Activated CD8-positive, alpha-beta memory T cell treated with anti-CD3 and anti-CD28 coated beads for 24 hours (primary cell): ENCODE data around the gene CDON.

Source experiments
- DNase-seq: peaks from one replicate; pipeline ENCODE4 v3.0.0-alpha.2; 2020

The CDON gene

GRCh38 chr11:125941619-125942611, 120.8 kb downstream of the CDON start:
- peak; percentile 68 for DNase-seq

- DNase-seq: peak; percentile 37
Observed at GRCh38 chr11:125941267-125941618, 121.4 kb downstream of the CDON start.

DNA sequence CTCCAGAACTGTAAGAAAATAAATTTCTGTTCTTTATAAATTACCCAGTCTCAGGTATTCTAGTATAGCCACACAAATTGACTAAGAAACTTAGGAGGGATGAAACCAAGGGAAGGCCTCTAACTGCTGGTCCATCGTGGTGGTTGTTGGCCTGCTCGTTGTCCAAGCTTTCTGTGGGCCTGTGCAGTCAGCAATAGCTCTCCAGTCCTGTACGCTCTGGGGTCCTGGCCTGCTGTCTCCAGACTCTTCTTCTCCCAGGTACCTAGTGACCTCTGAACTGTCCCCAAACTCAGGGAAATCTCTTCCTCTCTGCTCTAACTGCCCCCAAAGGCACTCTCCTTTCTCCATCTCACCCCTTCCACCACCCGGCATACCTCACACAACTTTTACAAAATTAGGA, 122.5 kb downstream of the CDON start:
- no peak for DNase-seq

GRCh38 chr11:125939081-125939521, 123.6 kb downstream of the CDON start:
- DNase-seq: peak; percentile 44

DNA sequence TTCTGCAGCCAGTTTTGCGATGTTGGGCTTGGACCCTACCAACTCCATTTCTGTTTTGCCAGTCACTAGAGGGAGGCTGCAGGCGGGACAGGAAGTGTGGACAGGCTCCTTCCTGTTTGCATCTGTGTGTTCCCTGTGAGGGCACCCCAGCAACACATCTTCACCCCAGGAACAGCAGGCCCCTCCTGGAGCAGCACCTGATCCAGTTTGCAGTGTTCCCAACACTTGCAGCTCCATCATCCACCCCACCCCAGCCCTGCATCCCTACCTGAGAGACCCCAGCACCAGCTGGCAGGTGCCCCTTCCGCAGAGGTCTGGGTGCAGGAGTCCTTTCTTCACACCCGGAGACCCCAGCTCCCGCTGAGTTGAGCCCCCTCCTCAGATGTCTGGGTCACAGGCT, 124.2 kb downstream of the CDON start:
- peak; percentile 56 for DNase-seq

DNA sequence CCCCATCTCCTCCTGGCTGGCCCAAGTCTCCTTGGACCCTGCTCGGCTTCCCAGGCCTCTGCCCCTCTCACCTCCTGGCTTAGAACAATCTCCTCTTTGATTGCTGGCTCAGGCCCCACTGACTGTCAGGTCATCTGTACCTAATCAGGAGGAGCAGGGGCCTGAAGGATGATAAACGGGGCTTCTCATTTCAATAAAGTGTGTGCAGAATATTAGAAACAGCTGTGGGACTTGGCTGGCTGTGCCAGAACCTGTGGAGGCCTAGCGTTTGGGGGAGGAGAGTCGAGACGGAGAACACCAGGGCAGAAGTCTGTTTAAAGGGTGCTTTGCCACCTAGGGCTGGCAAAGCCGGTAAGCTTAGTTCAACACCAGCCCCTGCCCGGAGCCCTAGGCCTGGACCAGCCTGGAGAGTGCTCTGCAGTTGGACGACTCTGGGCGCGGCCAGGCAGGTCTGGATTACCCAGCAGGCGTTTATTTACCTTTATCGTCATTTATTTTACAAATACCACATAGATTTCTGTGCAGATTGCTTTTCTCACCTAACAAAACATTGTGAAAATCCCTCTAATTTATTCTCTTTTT, 127.0 kb downstream of the CDON start:
- DNase-seq: no peak

DNA sequence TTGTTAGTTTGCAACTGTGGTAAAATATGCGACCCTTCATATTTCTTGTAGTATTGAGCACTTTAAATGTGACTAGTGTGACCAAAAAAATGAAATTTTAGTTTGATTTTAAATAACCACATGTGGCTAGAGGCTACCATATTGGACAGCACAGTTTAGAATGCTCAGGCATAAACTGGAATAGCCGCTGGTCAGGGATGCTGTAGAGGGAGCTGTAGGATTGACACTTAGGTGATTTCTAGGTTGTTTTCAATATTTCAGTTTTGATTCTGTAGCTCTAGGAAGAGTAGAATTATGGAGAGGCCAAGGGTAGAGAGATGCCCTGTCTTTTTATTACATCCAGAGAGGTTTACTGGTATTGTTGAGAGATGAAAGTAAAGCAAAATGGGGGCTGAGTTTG, 127.6 kb downstream of the CDON start:
- DNase-seq: no peak

DNA sequence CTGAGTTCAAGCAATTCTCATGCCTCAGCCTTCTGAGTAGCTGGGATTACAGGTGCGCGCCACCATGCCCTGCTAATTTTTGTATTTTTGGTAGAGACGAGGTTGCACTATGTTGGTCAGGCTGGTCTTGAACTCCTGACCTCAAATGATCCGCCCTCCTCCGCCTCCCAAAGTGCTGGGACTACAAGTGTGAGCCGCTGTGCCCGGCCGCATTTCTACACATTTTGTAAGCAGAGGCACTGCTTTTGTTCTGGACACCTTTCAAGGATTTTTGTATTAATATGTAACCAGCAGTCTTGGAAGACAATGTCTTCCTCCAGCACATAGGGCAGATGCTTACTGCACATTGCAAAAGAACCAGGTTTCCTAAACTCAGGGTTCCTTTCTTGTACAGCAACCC, 128.2 kb downstream of the CDON start:
- no peak for DNase-seq

DNA sequence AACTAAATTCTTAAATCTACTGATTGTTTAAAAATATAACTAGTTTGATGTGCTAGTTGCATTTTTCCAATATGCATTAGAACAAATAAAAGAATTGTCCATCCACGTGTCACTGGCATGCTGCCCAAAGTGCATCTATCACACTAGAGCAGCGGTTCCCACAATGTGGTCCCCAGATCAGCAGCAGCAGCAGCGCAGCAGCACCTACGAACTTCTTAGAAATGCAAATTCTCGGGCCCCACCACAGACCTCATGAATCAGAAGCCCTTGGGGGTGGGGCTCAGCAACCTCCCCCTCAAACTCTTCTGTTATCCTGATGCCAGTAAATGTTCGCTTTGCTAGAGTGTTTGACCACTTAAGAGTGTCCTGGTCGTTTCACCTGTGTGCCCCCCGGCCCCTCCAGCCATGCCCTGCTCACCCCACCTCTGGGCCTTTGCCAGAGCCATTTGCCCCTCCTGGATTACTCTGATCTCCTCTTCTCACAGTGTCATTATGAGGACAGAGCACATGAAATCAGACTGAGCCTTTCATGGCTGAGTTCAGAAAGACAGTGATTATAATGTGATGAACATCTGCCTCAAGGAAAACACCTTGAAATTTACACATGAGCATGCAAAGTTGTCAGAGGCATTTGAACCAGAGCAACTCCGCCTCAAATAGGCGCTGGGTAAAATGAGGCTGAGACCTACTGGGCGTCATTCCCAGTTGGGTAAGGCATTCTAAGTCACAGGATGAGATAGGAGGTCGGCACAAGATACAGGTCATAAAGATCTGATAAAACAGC, 129.4 kb downstream of the CDON start:
- peak; percentile 57 for DNase-seq

GRCh38 chr11:125932301-125932700, 130.4 kb downstream of the CDON start:
- DNase-seq: no peak

DNA sequence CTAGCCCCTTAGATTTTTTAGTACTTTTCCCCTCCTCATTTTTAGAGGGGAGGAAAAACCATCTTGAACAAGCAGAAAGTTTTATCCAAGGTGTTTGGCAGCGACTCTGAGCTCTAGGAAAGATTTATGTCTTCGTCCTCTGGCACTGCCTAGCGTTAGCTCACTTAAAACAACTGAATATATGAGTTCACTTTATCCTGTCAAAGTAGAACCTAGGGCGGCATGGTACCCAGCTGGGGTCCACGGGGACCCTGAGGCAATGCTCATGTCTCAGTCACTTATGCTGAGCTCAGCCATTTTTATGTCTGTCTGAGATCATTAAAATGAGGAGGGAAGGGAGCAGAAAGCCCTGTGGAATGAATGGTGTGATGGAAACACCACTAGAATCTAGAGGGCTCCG, 131.0 kb downstream of the CDON start:
- no peak for DNase-seq

DNA sequence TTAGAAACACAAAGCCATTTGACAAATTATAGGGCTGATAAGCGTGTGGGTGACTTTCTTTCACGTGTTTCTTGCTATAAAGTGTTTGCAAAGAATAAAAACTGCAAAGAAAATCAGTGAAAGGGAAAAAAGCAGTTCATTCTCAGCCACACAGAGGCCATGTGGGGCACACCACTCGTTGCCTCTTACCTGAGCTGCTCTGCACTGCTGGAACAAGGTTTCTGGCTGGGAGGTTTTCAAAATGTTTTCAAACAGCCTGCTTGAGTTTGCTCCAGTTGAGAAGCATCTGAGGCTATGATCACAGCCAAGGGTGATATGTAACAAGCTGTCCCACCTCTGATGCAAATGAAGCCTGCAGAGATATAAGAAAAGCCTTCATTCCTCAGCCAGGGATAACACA, 131.6 kb downstream of the CDON start:
- DNase-seq: no peak

DNA sequence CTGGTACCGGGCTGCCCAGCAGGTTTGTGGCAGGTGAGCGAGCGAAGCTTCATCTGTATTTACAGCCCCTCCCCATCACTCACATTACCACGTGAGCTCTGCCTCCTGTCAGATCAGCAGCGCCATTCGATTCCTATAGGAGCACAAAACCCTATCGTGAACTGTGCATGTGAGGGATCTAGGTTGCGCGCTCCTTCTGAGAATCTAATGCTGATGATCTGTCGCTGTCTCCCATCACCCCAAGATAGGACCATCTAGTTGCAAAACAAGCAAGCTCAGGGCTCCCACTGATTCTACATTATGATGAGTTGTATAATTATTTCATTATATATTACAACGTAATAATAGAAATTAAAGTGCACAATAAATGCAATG, 132.6 kb downstream of the CDON start:
- DNase-seq: no peak

- DNase-seq: no peak
Observed at GRCh38 chr11:125929445-125930075, 133.1 kb downstream of the CDON start.

GRCh38 chr11:125926682-125927081, 136.0 kb downstream of the CDON start:
- DNase-seq: no peak

DNA sequence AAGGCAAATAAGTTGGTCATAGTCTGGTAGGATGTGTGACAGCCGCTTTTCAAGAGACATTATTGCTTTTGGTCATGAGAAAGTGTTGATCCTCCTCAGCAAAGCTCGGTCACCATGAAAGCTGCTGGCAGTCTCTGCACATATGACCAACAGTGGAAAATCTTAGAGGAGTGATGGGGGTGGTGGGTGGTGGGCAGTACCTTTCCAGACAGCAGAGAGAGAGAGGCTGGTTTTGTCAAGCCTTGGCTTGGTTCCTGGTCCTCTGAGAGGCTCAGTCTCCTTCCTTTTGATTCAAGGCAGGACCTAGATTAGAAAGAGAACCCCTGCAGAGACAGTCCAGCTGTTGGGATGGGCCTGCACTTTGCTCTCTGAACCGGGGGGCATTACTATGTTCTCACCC, 136.9 kb downstream of the CDON start:
- DNase-seq: no peak

- DNase-seq: no peak
Observed at GRCh38 chr11:125925247-125925740, 137.4 kb downstream of the CDON start.

- DNase-seq: no peak
Observed at GRCh38 chr11:125924384-125925007, 138.2 kb downstream of the CDON start.

- no peak for DNase-seq
Observed at GRCh38 chr11:125923633-125924032, 139.0 kb downstream of the CDON start.

GRCh38 chr11:125923012-125923579, 139.6 kb downstream of the CDON start:
- DNase-seq: peak; percentile 72

DNA sequence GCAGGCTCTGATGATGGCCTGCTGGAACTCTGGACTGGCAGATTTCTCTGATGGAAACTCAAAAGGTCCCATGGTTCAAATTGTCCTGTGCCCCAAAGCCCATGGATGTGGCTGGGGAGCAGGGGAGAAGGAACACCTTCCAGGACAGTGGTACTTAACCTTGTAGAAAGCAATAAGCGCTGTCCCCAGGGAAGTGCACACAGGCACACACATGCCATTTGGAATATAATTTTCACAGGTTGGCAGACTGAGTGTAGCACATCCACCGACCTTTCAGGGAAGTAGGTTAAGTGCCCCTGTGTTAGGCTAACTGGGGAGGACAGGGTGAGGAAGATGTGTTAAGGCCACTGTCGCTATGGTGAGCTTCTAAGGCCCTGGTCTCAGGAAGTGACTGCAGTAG, 140.5 kb downstream of the CDON start:
- no peak for DNase-seq

DNA sequence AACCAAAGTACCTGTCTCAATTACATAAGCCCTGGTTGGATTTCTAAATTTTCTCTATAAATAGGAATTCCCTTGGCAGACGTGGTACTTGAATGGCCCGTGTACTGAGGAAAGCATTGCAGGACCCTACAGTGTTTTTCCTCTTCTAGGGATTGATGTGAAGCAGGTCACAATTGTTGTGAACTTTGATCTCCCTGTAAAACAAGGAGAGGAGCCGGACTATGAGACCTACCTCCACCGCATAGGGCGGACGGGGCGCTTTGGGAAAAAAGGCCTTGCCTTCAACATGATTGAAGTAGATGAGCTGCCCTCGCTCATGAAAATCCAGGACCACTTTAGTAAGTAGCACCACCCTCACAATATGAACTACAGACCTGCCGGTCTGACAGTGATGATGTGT, 141.6 kb downstream of the CDON start:
- DNase-seq: no peak
